GM21529 (cell line): ENCODE results near the gene TTN.
A peak's percentile ranks its signal among the peaks of the same experiment; 100 is the strongest.
"Not testable (repeated sequence)": the region's sequence is repeated elsewhere in the genome, so short reads cannot be mapped to it uniquely, and the experiment has no call there.

Source experiments
- ATAC-seq: cut with Tn5 transposase; IDR thresholded peaks from one replicate; pipeline ENCODE4 v1.9.1; 2021; ENCODE audit not compliant: unreplicated experiment

TTN gene

DNA sequence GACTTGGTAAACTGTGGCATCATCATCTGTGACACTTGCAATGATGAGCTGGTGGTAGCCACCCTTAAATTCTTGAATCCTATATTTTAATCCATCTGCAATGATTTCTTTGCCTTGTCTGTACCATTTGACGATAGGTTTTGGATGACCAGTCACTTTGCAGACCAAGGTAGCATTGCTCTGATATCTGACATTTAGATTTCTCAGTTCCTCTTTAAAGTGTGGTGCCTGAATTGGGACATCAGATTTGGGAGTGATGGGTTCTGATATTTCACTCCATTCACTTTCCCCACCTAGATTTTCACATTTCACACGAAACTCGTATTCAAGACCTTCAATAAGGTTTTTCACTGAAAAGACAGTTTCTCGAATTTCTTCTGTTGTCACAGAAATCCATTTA, 271.2 kb downstream of the TTN start:
- no peak for ATAC-seq

DNA sequence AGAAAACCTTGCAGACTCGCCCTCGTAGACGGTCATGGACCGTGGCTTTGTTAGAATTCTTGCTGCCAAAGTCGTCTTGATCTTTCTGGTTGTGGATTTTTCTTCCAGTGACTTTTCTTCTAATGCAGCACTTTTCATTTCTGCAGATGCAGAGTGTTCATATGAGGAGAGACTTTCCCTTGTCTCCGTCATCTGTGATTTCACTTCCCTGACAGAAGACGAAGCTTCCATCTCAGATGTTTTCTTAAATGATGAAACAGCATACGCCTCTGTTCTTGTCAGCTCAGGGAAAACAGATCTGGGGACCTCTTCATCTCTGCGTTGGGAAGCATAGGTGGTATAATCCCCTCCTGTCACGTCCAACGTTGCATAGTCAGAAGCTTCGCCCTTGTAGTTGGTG, 276.1 kb downstream of the TTN start:
- ATAC-seq = no peak

DNA sequence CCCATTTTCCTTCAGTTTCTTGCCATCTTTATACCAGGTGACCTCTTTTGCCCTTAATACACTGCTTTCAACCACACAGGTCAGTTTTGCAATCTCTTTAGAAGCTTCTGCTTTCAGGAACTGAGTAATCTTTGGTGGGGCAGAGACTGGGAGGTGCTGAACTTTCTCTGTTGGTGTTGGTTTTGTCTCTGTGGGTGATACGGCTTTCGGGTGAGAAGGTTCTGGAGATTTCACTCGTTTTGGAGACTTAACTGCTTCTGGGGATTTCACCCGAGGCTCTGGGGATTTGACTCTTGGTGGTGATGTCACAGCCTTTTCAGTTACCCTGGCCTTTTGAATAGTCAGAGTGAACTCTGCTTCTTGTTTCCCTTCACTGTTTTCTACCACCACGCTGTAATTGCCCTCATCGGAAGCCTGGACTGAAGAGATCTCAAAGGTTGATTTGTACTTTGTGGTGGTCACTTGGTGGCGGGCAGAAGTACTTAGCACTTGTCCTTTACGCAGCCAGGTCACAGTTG, 276.5 kb downstream of the TTN start:
- ATAC-seq = peak; percentile 92

DNA sequence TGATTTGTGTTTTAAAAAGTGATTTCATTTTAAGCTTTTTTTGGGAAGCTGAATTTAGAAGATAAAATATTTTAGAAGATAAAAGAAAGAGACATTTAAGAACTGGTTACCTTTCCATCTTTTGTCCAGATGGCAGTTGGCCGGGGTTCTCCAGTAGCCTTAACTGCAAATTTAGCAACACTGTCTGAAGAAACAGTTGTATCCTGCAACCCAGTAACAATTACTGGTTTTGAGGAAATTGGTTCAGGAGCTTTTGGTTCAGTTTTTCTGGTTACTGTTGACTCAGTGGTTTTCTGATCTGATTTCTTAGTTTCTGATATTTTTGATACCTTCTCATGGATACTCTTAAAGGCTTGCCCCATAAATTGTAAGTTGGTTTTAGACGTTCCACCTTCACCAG, 277.1 kb downstream of the TTN start:
- ATAC-seq = peak; percentile 0

DNA sequence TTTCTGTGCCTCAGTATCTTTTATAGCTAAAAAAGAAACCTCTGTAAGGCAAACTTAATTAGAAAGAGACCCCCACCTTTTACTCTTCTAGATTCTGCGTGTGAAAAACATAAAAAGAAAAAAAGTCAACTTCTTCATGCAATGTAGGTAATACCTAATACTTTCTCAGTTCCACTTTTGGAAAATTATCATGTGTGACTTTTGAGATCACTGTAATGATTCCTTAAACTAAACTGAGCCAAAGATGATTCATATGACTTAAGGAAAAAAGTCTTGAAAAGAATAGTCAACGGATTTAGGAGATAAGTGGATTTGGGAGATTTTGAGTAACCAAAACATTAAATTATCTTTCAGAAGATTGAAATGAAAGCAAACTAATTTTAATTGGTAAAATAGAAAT, 278.0 kb downstream of the TTN start:
- ATAC-seq = no peak

DNA sequence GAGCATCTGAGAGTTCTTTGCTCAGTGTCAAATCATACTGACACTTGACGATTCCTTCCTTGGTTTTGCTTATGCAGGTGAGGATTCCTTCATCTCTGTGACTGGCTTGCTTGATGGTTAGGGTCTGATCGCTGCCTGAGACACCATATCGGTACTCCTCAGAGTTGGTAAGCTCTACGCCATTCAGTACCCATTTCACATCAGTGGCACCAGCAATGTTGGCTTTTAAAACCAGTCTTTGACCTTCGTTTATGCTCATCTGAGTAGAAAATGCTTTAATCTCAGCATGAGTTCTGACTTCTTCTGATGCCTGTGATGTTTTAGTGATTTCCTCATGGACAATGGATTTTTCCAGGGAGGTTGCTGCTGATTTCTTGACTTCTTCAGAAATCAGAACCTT, 278.6 kb downstream of the TTN start:
- no peak for ATAC-seq

DNA sequence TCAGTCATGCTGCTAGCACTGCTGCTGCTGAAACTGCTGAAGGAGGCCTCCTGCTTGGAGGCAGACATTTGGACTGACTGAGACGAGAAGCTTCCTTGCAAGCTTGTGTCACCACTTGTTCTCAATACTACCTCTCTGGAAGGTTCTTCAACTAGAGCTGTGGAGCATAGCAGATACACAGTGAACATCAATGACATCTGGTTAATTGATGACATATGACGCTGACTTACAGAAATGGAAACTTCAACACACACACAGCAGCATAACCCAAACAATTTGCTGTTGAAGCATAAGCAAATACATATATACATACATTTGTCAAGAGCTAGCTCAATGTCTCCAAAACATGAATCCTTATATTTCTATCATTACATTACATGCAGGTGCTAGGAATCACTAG, 279.6 kb downstream of the TTN start:
- no peak for ATAC-seq

DNA sequence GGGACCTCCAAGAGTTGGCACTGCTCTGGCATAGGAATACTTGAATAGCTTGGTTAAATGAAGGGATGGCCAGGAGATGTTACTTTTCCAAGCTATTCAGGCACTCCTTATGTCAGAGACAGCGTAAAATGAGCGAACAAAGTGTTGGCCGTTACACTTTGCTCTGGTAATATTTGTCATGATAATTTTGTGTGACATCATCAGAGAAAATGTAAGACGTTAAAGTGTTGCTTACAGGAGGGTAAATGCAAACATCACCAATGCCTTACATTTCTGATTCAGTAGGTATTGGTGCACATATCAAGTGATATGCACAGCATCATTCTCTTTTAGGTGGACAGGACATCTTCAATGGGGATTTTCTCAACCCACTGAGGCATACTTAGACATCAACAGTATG, 281.0 kb downstream of the TTN start:
- no peak for ATAC-seq

DNA sequence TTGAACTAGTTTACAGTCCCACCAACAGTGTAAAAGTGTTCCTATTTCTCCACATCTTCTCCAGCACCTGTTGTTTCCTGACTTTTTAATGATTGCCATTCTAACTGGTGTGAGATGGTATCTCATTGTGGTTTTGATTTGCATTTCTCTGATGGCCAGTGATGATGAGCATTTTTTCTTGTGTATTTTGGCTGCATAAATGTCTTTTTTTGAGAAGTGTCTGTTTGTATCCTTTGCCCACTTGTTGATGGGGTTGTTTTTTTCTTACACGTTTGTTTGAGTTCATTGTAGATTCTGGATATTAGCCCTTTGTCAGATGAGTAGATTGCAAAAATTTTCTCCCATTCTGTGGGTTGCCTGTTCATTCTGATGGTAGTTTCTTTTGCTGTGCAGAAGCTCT, 281.8 kb downstream of the TTN start:
- ATAC-seq = not testable (repeated sequence)

DNA sequence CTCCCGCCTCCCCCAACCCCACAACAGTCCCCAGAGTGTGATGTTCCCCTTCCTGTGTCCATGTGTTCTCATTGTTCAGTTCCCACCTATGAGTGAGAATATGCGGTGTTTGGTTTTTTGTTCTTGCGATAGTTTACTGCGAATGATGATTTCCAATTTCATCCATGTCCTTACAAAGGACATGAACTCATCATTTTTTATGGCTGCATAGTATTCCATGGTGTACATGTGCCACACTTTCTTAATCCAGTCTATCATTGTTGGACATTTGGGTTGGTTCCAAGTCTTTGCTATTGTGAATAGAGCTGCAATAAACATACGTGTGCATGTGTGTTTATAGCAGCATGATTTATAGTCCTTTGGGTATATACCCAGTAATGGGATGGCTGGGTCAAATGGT, 282.2 kb downstream of the TTN start:
- not testable (repeated sequence) for ATAC-seq

DNA sequence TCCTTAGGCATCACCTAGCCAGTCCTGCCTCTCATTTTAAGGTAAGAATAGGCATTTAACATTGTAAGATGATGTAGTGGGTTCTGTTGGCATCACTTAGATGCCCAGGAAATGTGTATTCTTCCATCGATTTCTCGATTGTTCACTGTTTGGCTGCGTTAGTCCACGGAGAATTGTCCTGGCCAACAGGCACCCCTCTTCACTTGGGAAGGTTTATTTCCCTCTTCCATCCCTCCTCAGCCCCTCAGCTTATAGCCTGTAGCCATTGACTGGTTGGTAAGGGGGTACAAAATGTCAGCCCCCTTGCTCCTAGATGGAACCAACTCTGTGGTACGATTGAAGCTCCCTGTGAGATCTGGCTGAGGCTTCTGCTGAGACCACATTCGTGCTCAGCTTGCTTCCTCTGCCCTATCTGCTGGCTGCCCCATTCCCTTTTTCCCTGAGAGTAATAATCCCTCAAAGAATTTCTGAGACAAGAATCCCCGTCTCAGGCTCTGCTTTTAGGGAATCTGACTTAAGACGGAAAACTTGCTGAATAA, 283.6 kb downstream of the TTN start:
- peak; percentile 20 for ATAC-seq

DNA sequence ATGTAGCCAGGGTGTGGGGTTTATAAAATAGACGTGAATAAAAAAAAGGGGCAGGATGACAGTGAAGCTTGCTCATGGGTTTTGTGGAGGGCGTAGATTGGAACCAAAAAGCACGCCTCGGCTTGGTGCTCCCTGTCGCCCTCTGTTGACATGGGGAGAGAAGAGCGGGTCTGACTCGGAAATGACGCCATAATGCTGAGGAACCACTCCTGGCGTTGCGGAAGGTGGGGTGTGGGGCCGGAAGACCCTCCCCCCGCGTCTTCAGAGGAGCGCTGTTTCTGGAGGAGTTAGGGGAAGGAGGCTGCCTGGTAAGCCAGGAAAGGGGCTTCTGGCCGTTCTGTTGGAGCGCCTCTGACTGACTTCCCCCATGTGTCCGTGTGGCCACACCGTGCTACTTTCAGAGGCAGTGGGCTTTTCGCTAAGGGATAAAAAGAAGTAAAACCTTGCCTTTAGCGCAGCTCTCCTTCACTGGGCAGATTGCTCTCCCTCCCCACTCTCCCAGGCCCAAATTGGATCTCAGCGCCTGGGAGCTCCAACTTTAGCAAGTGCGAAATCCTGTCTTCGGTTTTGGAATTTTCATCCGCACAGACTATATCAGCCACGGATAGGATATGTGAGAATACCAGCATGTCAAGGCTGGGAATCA, 284.1 kb downstream of the TTN start:
- ATAC-seq = peak; percentile 92

DNA sequence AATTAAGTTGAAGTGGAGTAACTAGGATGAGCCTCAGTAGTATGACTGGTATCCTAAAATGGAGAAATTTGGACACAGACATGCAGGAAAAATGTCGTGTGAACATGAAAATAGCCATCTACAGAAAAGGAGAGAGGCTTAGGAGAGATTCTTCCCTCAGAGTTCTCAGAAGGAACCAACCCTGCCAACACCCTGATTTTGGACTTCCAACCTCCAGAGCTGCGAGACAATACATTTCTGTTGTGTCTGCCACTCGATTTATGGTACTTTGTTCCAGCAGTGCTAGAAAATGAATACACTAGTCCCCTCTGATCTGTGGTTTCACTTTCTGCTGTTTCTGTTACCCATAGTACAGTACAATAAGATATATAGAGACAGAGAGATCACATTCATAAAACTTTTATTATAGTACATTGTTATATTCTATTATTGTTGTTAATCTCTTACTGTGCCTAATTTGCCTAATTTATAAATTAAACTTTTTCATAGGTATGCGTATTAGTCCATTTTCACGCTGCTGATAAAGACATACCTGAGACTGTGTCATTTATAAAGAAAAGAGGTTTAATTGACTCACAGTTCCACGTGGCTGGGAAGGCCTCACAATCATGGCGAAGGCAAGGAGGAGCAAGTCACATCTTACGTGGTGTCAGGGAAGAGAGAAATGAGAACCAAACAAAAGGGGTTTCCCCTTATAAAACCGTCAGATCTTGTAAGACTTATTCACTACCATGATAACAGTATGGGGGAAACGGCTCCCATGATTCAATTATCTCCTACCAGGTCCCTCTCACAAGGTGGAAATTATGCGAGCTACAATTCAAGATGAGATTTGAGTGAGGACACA, 285.7 kb downstream of the TTN start:
- ATAC-seq = no peak

DNA sequence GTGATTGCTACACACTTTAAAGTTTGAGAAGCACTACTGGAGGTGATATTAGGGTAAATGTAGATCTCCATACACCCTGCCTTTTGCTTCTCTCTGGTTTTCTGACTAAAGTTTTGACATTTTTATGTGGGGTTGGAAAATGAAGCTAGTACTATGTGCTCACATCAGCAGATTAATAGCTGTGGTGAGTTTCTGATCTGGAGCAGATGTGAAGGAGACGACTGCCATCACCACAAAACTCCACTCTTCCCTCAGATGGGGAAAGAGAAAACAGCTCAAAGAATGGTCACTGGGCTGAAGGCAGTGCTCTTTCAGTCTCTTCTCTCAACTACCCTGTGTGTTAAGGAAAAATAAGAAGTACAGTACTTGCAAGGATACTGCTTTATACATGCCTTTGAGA, 289.7 kb downstream of the TTN start:
- no peak for ATAC-seq

DNA sequence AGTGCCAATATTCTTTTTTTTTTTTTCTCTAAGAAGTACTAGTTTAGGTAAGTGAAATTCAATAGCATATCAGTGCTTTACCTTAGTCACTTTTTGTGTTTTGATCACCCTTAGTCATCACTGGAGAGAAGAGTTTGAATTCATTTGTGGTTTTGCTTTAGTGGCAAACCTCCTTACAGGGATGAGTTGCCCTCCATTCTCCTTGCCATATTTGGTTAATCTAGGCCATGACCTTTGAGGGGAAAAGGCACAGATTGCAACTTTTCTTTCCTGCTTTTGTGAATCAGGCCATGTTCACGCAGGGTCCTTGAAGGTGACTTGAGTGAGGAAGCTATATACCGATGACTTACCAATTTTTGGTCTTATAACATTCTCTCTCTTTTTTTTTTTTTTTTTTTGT, 292.6 kb downstream of the TTN start:
- peak; percentile 62 for ATAC-seq

DNA sequence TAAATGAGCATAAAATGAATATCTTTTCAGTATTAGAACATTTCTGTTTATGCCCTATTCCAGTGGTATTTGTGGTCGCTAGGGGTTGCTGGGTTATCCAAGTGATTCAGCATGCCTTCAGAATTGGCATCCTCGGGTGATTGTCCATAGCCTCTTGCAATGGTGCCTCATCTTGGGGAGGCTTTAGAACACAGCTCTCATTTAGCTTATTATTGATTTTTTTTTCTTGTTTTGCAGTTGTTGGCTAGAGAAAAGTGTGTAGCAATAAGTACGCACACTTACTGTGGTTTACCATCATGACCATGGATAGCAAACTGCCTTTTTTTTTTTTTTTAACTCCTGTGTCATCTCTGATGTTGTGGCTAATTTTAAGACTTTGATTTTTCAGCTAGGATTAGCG, 293.3 kb downstream of the TTN start:
- no peak for ATAC-seq

DNA sequence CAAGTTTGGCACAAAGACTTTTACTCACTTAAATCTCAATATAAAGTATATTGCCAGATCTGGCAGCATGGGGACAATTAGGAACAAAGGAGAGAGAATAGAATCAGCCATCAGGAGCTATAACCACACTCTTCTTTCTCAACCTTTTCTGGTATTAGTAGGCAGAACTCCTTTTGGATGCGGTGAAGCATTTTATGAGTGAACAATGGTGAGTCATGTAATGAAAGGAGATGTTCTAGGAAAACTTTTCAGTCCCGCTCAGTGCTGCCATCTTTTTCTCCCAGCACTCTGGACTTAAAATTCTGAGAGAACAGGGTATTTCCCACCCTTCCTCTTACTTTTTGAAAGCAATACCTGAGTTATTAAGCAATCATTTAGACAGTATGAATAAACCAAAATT, 294.7 kb downstream of the TTN start:
- ATAC-seq = no peak

DNA sequence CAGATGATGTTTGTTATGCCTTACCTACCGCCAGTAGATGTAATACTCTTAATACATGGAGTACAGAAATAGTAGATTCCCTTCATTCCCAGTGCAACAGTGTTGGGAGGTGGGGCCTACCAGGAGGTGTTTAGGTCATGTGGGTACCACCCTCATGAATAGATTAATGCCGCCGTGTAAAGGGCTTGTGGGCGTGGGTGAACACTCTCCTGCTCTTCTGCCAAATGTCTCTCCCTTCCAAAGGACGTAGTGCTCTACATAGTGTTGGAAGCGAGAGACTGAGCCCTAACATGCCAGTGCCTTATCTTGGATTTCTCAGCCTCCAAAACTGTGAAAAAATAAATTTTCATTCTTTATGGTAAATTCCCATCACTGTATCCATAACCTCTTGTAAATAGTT, 296.8 kb downstream of the TTN start:
- ATAC-seq = no peak

DNA sequence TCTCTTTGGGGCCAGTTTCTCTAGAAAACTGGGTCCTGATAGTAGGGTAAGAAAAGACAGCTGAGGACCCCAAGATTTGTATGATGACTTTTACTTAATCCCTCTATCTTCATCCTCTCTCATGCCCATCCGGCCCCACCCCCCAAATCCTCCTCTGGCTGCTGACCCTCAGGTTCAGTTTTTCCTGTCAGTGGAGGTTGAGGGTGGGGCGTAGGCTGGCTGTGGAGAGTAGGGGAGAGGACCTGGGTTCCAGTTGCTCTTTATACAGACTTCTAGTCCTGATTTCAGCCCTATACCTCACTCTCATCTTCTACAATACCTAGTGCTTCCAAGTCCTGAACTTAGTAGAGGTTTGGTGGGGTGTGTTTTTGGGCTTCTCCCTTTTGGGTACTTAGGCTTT, 298.6 kb downstream of the TTN start:
- no peak for ATAC-seq

DNA sequence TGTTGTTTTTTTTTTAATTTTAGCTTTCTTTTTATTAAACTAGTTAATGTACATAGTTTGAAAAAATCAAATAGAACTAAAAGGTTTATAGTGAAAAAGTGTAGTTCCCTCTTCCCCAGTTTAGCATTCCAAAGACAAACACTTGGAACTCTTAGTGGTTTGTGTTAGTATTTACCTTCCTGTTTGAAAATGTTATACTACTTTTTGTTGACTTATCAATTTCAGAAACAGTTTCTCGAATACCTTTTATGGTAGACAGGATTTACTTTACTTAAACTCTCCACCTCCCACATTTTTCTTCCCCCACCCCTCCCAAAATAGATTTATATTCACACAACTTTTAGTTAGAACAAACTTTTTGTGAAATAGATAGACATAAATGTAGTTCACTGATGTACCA, 300.3 kb downstream of the TTN start:
- no peak for ATAC-seq

DNA sequence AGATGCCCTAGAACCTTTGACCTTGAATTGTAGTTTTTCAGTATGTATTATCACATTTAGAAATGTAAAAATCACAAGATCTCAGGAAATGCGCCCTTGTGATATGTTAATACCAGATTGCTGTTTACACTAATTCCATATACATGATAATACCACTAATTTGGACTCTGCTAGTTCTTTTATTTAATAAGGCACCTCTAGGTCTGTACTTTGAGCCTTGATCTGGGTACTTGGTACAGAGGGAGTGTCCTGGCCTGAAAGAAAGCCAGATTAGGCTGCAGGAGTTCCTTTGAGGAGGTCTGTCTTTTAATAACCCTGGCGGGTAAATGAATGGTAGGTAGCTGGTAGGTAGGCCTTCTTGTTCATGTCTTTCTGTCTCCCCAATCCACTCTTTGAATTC, 300.7 kb downstream of the TTN start:
- no peak for ATAC-seq

DNA sequence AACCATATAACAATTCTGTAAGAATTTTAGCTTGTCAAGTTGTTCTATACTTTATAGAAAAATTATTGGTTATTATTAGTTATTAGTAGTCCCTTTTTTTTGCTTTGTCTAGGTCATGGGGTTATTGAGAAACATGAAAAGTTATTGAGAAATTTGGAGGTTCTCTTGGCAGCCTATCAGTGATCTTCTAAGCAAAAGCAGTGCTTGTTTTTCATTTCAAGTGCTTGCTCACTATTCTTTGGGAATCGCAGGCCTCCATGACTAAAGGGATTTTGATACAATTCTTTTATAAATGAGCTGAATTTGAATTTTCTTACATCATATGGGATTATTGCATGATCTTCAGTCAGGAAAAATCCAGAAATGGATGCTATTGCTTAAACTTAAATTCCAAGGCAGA, 301.1 kb downstream of the TTN start:
- ATAC-seq = no peak
